HepG2 (cell line): ENCODE data around the gene FAM3C. TPM values are rescaled to one million over a fixed set of nuclear protein-coding genes. Genes with fewer than 3 reads are reported as not detected.

ENCODE experiments used
- SP2 ChIP-seq: sonication (generic); formaldehyde crosslinking; IDR thresholded peaks from 2 replicates; pipeline ENCODE4 v1.5.1; 2020; ENCODE audit warnings: mild to moderate bottlenecking, missing genetic modification reagents
- ZNF501 ChIP-seq: sonication (generic); formaldehyde crosslinking; IDR thresholded peaks from 2 replicates; pipeline ENCODE4 v1.5.1; 2020; ENCODE audit warnings: mild to moderate bottlenecking, moderate library complexity, missing genetic modification reagents
- ZNF562 ChIP-seq: sonication (generic); formaldehyde crosslinking; IDR thresholded peaks from 2 replicates; pipeline ENCODE4 v1.8.0; 2022; ENCODE audit warnings: missing genetic modification reagents, borderline replicate concordance
- ZNF564 ChIP-seq: sonication (generic); formaldehyde crosslinking; IDR thresholded peaks from 2 replicates; pipeline ENCODE4 v1.8.1; 2023; ENCODE audit warnings: mild to moderate bottlenecking, missing genetic modification reagents
- polyA plus RNA-seq, 8 experiments: library from polyadenylated mRNA; depleted of rRNA in 3 of 8; stranded (reverse) in 7 of 8; unstranded in 1 of 8; fragments of >200 nt; fragmentation: Illumina TruSeq in 4 of 8; extraction: Trizol in 4 of 8; gene quantifications; 2 replicates each; pipeline versions ENCODE4 v1.2.1 to v1.2.3, GENCODE V29; 2011 to 2016; ENCODE audit warnings: low read depth in 4 of 8, missing spikeins in 1 of 8, mixed read lengths in 1 of 8; ENCODE audit not compliant: insufficient read depth in 1 of 8
- total RNA-seq, 5 experiments: library from RNA; depleted of rRNA; stranded (reverse); fragments of >200 nt; fragmentation: Illumina TruSeq; extraction: Trizol; gene quantifications; 2 replicates each; pipeline ENCODE4 v1.2.3, GENCODE V29; 2016; ENCODE audit warnings: low read depth in 1 of 5
- TF ChIP-seq, protein P1 (sequence below), 2 experiments: sonication (generic) in 1 of 2; formaldehyde crosslinking in 1 of 2; IDR thresholded peaks; 2 replicates each; pipeline versions ENCODE4 v1.4.0 to v1.6.1; 2018 to 2020; ENCODE audit warnings: missing genetic modification reagents in 2 of 2, borderline replicate concordance in 1 of 2, low read depth in 1 of 2, mild to moderate bottlenecking in 1 of 2, missing biosample characterization in 1 of 2
- TF ChIP-seq, protein P2 (sequence below): sonication (generic); formaldehyde crosslinking; IDR thresholded peaks from 2 replicates; pipeline ENCODE4 v1.4.0; 2020; ENCODE audit warnings: mild to moderate bottlenecking, missing genetic modification reagents
- TF ChIP-seq, protein P3 (sequence below): sonication (generic); formaldehyde crosslinking; IDR thresholded peaks from 2 replicates; pipeline ENCODE4 v1.4.0; 2020; ENCODE audit warnings: missing genetic modification reagents
- TF ChIP-seq, protein P4 (sequence below): sonication (generic); formaldehyde crosslinking; IDR thresholded peaks from 2 replicates; pipeline ENCODE4 v1.4.0; 2020; ENCODE audit warnings: missing genetic modification reagents
- TF ChIP-seq, protein P5 (sequence below): sonication (generic); formaldehyde crosslinking; IDR thresholded peaks from 2 replicates; pipeline ENCODE4 v1.5.1; 2020; ENCODE audit warnings: mild to moderate bottlenecking, missing genetic modification reagents, moderate library complexity

Gene FAM3C
- total and polyA plus RNA-seq, 2 of the 13 experiments (the other 11 are each of a cell fraction or from before 2014, with no cell fraction given), result 14.6 to 16.0 TPM

DNA sequence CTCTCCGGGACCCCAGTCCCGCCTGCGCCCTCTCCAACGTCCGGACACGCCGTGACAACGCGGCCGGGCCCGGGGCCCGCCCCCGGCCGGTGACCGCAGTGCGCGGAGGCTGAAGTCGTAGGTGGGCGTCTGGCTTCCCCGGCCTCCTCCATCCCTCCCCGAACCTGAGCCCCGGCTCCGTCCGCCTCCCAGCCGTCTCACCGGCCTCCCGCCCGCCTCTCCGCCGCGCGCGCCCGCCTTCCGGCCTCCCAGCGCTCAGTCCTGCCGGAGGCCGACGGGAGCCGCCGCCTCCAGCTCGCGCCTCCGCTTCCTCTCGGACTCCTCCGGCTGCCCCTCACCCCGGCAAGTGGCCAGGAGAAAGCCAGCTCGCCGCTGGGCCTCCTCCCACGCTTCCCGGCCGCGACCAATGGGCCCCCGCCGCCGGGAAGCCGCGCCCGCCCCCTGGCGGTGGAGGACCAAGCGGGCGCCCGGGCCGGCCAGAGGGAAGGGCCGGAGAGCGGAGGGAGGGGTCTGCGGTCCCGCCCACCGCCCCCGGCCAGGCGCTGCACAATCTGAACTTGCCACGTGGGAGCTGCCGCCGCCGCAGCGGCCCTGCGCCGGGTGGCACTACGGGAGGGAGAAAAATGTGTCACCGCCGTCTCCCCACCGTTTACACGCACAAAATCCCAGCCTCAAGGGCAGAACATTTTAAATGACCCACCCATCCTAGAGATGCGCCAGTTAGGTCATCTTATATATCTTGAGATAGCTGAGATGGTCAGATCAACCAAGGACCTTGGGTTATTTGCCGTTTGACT is at the start of gene FAM3C (continued):
- TF ChIP-seq, protein P1, sequence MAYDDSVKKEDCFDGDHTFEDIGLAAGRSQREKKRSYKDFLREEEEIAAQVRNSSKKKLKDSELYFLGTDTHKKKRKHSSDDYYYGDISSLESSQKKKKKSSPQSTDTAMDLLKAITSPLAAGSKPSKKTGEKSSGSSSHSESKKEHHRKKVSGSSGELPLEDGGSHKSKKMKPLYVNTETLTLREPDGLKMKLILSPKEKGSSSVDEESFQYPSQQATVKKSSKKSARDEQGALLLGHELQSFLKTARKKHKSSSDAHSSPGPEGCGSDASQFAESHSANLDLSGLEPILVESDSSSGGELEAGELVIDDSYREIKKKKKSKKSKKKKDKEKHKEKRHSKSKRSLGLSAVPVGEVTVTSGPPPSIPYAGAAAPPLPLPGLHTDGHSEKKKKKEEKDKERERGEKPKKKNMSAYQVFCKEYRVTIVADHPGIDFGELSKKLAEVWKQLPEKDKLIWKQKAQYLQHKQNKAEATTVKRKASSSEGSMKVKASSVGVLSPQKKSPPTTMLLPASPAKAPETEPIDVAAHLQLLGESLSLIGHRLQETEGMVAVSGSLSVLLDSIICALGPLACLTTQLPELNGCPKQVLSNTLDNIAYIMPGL (CRISPR knock-in tag; IDR thresholded peaks at IDR 0.05; ENCODE audit: borderline replicate concordance in 1 of 2, low read depth in 1 of 2), result peak; percentile 94 to 98
- TF ChIP-seq, protein P2, sequence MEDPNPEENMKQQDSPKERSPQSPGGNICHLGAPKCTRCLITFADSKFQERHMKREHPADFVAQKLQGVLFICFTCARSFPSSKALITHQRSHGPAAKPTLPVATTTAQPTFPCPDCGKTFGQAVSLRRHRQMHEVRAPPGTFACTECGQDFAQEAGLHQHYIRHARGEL (CRISPR knock-in tag), result no peak
- TF ChIP-seq, protein P3, sequence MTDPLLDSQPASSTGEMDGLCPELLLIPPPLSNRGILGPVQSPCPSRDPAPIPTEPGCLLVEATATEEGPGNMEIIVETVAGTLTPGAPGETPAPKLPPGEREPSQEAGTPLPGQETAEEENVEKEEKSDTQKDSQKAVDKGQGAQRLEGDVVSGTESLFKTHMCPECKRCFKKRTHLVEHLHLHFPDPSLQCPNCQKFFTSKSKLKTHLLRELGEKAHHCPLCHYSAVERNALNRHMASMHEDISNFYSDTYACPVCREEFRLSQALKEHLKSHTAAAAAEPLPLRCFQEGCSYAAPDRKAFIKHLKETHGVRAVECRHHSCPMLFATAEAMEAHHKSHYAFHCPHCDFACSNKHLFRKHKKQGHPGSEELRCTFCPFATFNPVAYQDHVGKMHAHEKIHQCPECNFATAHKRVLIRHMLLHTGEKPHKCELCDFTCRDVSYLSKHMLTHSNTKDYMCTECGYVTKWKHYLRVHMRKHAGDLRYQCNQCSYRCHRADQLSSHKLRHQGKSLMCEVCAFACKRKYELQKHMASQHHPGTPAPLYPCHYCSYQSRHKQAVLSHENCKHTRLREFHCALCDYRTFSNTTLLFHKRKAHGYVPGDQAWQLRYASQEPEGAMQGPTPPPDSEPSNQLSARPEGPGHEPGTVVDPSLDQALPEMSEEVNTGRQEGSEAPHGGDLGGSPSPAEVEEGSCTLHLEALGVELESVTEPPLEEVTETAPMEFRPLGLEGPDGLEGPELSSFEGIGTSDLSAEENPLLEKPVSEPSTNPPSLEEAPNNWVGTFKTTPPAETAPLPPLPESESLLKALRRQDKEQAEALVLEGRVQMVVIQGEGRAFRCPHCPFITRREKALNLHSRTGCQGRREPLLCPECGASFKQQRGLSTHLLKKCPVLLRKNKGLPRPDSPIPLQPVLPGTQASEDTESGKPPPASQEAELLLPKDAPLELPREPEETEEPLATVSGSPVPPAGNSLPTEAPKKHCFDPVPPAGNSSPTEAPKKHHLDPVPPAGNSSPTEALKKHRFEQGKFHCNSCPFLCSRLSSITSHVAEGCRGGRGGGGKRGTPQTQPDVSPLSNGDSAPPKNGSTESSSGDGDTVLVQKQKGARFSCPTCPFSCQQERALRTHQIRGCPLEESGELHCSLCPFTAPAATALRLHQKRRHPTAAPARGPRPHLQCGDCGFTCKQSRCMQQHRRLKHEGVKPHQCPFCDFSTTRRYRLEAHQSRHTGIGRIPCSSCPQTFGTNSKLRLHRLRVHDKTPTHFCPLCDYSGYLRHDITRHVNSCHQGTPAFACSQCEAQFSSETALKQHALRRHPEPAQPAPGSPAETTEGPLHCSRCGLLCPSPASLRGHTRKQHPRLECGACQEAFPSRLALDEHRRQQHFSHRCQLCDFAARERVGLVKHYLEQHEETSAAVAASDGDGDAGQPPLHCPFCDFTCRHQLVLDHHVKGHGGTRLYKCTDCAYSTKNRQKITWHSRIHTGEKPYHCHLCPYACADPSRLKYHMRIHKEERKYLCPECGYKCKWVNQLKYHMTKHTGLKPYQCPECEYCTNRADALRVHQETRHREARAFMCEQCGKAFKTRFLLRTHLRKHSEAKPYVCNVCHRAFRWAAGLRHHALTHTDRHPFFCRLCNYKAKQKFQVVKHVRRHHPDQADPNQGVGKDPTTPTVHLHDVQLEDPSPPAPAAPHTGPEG (CRISPR knock-in tag), result peak; percentile 35; the same call in 1 of the 2 replicates
- TF ChIP-seq, protein P4, sequence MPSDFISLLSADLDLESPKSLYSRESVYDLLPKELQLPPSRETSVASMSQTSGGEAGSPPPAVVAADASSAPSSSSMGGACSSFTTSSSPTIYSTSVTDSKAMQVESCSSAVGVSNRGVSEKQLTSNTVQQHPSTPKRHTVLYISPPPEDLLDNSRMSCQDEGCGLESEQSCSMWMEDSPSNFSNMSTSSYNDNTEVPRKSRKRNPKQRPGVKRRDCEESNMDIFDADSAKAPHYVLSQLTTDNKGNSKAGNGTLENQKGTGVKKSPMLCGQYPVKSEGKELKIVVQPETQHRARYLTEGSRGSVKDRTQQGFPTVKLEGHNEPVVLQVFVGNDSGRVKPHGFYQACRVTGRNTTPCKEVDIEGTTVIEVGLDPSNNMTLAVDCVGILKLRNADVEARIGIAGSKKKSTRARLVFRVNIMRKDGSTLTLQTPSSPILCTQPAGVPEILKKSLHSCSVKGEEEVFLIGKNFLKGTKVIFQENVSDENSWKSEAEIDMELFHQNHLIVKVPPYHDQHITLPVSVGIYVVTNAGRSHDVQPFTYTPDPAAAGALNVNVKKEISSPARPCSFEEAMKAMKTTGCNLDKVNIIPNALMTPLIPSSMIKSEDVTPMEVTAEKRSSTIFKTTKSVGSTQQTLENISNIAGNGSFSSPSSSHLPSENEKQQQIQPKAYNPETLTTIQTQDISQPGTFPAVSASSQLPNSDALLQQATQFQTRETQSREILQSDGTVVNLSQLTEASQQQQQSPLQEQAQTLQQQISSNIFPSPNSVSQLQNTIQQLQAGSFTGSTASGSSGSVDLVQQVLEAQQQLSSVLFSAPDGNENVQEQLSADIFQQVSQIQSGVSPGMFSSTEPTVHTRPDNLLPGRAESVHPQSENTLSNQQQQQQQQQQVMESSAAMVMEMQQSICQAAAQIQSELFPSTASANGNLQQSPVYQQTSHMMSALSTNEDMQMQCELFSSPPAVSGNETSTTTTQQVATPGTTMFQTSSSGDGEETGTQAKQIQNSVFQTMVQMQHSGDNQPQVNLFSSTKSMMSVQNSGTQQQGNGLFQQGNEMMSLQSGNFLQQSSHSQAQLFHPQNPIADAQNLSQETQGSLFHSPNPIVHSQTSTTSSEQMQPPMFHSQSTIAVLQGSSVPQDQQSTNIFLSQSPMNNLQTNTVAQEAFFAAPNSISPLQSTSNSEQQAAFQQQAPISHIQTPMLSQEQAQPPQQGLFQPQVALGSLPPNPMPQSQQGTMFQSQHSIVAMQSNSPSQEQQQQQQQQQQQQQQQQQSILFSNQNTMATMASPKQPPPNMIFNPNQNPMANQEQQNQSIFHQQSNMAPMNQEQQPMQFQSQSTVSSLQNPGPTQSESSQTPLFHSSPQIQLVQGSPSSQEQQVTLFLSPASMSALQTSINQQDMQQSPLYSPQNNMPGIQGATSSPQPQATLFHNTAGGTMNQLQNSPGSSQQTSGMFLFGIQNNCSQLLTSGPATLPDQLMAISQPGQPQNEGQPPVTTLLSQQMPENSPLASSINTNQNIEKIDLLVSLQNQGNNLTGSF (CRISPR knock-in tag), result no peak
- 0 out of 2 replicates have a peak, but pooled peaks have one; percentile 33 for TF ChIP-seq ZNF564 (CRISPR knock-in tag)
- TF ChIP-seq SP2 (CRISPR knock-in tag), result peak; percentile 46
- peak; percentile 66; the same call in 1 of the 2 replicates for TF ChIP-seq ZNF501 (CRISPR knock-in tag)
- TF ChIP-seq ZNF562 (CRISPR knock-in tag), result no peak
- TF ChIP-seq, protein P5, sequence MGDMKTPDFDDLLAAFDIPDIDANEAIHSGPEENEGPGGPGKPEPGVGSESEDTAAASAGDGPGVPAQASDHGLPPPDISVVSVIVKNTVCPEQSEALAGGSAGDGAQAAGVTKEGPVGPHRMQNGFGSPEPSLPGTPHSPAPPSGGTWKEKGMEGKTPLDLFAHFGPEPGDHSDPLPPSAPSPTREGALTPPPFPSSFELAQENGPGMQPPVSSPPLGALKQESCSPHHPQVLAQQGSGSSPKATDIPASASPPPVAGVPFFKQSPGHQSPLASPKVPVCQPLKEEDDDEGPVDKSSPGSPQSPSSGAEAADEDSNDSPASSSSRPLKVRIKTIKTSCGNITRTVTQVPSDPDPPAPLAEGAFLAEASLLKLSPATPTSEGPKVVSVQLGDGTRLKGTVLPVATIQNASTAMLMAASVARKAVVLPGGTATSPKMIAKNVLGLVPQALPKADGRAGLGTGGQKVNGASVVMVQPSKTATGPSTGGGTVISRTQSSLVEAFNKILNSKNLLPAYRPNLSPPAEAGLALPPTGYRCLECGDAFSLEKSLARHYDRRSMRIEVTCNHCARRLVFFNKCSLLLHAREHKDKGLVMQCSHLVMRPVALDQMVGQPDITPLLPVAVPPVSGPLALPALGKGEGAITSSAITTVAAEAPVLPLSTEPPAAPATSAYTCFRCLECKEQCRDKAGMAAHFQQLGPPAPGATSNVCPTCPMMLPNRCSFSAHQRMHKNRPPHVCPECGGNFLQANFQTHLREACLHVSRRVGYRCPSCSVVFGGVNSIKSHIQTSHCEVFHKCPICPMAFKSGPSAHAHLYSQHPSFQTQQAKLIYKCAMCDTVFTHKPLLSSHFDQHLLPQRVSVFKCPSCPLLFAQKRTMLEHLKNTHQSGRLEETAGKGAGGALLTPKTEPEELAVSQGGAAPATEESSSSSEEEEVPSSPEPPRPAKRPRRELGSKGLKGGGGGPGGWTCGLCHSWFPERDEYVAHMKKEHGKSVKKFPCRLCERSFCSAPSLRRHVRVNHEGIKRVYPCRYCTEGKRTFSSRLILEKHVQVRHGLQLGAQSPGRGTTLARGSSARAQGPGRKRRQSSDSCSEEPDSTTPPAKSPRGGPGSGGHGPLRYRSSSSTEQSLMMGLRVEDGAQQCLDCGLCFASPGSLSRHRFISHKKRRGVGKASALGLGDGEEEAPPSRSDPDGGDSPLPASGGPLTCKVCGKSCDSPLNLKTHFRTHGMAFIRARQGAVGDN (CRISPR knock-in tag), result peak; percentile 93
